22Rv1 (cell line): ENCODE results near the gene STX2.

Experiments
- ZFX ChIP-seq: fragments of 450-650 bp; IDR thresholded peaks from 2 replicates; pipeline ENCODE4 v1.6.1; 2017; ENCODE audit warnings: antibody characterized with exemption, borderline replicate concordance
- TF ChIP-seq, protein P1 (sequence below): fragments of 450-650 bp; IDR thresholded peaks from 2 replicates; pipeline ENCODE4 v1.5.1; 2017; ENCODE audit warnings: mild to moderate bottlenecking

DNA sequence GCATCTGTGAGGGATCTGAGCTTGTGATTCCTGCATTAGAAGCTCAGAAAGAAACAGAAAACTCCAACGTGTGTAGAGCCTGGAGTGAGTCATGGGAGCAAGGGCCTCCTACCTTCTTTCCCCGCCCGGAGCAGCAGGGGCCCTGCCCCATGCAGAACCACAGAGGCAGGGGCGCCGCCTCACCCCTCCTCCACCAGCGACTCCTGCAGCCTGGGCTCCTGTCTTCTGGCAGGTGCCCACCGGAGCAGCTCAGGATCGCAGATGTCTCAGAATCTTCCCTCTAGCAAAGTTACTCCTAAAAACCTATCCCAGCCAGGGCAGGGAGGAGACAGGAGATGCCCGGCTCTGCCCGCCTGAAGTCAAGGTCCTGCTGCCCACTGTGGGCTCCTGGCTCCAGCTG is 58.7 kb downstream of the STX2 start:
- TF ChIP-seq, protein P1, sequence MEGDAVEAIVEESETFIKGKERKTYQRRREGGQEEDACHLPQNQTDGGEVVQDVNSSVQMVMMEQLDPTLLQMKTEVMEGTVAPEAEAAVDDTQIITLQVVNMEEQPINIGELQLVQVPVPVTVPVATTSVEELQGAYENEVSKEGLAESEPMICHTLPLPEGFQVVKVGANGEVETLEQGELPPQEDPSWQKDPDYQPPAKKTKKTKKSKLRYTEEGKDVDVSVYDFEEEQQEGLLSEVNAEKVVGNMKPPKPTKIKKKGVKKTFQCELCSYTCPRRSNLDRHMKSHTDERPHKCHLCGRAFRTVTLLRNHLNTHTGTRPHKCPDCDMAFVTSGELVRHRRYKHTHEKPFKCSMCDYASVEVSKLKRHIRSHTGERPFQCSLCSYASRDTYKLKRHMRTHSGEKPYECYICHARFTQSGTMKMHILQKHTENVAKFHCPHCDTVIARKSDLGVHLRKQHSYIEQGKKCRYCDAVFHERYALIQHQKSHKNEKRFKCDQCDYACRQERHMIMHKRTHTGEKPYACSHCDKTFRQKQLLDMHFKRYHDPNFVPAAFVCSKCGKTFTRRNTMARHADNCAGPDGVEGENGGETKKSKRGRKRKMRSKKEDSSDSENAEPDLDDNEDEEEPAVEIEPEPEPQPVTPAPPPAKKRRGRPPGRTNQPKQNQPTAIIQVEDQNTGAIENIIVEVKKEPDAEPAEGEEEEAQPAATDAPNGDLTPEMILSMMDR = no peak
- TF ChIP-seq ZFX = no peak
